HK-2 (cell line): ENCODE measurements around the gene CTSE.

ENCODE experiments used
- DNase-seq: peaks from one replicate; pipeline ENCODE4 v3.0.0-alpha.2; 2018; ENCODE audit not compliant: unreplicated experiment

The CTSE gene

GRCh38 chr1:206049919-206050600 lies 26.4 kb upstream of the CTSE start:
- no peak for DNase-seq

DNA sequence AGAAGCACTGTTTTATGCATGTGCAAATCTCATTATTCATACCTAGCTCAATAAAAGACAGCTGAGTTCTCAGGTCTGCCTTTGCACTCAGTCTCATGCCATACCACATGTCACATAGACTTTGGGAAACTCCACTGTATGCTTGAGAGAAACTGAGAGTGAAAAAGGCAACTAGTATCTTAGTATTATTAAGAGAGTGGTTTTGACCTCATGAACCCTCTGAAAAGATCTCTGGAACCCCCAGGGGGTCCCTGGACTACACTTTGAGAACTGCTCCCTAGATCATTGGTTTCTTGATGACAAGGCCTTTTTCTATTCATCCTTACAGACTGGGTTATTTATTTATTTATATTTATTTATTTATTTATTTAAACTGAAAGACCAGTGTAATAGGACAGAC lies 25.6 kb upstream of the CTSE start:
- DNase-seq, result no peak

- DNase-seq, result no peak
Observed at GRCh38 chr1:206048582-206048981, 24.9 kb upstream of the CTSE start.

- DNase-seq, result no peak
Observed at GRCh38 chr1:206047271-206047670, 23.6 kb upstream of the CTSE start.

DNA sequence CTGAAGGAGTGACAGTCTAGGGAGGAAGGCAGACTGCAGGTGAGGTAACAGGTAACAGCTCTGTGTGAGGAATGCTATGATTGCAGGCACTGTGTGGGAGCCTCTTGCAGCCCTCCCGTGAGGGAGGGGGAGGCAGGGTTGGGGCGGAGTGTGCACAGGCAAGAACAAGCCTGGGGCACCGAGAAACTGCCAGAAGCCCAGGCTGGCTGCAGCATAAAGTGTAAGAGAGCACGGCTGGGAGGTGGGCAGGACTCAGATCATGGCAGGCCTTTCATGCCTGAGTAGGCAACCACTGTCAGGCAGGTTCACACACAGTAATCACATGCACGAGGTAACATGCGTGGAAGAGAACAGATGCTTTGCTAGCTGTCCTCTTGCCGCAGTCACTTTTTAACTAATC lies 17.9 kb upstream of the CTSE start:
- DNase-seq, result no peak

DNA sequence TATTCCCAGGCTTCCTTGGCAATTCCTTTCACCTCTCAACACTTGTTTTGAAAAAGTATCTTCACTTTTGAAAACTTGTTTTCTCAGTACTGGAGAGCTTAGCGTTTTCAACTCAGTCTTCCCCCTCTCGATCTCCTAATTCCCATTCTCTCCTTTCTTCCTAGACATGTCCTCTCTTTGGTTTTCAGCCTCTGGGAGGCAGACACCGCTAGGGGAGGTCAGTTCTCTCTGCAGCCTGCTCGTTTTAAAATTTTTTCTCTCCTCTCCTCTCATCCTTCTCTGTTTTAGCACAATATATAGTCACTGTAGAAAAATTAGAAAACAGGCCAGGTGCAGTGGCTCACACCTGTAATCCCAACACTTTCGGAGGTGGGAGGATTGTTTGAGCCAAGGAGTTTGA lies 16.6 kb upstream of the CTSE start:
- DNase-seq, result no peak

DNA sequence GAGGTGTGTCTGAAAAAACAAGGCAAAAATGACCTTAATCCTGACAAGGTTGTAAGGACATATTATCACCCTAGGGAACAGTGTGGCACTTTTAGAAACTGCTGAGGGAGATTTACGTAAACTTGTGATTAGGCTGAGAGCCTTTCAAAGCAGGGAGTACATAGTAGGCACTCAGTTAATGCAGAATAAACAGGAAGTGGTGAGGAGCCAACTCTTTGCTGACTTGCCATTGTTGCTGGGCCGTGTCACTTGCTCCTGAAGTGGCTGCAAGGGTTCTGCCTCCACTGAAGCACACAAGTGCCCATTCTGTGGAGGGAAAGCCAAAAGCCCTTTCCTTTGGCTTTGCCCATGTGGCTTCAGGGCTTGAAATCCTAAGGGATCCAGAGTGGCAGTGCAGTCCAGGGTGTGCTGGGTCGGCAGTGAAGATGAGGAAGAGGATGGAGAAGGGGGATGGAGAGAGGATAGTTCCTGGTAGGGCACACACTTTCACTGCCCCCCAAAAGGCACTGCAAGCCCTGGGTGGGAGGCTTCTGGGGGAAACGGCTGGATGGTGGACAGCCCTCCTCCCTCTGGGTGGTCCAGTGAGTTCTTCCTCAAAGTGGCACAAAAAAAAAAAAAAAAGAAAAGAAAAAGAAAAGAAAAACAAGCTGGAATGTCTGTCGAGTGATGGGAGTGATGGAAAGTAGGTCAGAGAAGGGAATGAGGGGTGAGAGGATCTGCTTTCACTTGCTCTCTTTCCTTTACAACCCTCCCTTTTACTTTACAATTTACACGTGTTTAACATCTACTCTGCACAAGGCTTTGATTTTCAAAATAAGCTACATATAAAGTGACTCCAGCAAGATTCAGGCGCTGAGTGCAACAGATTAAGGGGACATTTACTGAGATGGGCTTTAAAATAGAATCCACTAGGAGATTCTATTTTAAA lies 15.6 kb upstream of the CTSE start:
- DNase-seq, result no peak

GRCh38 chr1:206037581-206037980 lies 13.9 kb upstream of the CTSE start:
- DNase-seq, result no peak

- no peak for DNase-seq
Observed at GRCh38 chr1:206036663-206037455, 13.2 kb upstream of the CTSE start.

GRCh38 chr1:206035027-206035426 lies 11.3 kb upstream of the CTSE start:
- no peak for DNase-seq

GRCh38 chr1:206032380-206033140 lies 8.9 kb upstream of the CTSE start:
- DNase-seq, result no peak

DNA sequence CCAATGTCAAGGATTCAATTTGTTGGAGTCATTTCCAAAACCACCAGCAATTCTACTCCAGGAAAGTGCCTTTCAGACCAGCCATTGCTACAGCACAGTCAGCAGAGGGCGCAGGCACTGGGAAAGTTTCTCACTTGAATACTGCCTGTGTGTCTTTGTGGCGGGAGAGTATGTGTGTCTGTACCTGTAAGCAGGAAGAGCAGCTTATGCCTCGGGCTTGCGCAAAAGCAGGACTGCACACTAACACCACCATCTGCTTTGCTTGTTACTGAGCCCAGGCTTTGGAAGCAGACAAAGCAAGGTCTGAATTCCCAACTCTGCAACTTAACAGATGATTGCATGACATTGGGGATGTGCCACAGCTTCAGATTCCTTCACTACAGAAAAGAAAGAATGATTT lies 7.0 kb upstream of the CTSE start:
- peak; percentile 68 for DNase-seq

- no peak for DNase-seq
Observed at GRCh38 chr1:206030191-206030590, 6.5 kb upstream of the CTSE start.

GRCh38 chr1:206029484-206029883 lies 5.8 kb upstream of the CTSE start:
- DNase-seq, result no peak

- DNase-seq, result no peak
Observed at GRCh38 chr1:206025283-206025820, 1.7 kb upstream of the CTSE start.

DNA sequence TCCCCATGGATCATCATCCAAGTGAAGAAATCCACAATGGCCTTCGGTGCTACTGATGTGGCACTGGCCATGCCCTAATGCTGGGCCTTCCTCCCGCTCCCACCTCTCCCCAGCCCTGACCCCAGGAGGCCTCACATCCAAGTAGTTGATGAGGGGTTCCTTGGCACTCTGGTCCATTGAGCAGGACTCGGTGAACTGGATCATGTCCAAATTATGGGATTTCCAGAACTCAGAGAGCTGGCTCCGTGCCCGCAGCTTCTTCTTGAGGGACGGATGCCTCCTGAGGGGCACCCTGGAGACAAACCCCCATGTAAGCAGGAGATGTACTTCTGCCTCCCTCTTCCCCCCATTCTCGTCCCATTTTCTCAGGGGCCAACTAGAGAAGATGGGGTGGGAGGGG lies 929 bp downstream of the CTSE start:
- no peak for DNase-seq

DNA sequence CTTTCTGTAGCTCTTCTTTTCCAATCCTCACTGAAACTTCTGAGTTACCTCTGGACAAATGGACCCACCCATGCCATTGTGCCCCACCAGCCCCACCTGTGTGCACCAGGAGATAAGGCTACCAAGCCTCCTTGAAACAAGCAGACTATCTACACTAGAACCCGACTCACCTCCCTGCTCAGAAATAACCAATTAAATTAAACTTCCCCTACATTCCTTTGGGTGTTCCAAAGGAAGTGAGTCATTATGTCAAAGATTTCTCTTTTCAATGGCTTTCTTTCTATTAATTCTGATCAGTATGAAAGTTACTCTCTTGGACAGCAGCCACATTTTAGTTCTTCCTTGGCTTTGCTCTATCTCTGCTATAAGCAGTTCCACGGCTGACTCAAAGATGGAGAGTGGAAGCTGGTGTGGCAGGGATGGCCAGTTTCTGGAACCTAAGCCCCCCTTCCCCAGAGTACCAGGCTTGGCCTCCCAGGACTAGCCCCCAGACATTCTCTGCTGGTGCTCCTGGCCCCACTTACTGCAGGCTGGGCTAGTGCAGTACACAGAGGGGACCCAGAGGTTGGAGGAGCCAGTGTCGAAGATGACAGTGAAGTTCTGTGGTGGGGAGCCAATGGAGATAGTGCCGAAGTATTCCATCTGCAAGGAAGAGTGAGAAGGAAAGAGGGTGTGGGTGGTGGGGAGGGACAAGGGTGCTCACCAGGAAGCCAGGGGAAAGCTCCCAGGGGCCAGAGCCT lies 1.9 kb downstream of the CTSE start:
- DNase-seq, result no peak

DNA sequence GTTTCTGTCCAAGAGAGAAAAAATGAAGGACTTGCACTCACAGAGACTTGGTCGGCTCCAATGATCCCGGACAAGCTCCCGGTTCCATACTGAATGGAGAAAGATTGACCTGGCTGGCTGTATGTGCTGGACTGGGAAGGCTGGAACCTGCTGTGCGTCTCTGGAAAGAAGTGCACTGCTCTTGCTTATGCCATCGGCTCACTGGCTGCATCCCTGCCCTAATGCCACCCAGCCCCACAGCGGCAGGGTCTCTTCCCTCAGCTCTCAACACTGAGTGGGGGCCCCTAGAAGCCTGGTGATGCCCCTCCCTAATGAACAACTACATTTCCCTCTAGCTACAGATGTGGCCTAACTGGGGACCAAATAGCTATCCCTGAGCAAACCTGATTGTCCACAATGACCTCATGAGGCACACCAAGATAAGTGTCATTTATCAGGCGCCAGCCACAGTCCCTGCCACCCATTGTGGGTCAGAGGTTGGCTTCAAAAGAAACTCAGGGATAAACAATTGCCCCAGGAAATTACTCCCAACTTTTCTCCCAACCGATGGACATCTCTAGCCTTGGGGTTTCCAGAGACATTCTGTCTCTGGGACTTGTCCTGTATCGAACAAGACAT lies 2.6 kb downstream of the CTSE start:
- DNase-seq, result no peak

DNA sequence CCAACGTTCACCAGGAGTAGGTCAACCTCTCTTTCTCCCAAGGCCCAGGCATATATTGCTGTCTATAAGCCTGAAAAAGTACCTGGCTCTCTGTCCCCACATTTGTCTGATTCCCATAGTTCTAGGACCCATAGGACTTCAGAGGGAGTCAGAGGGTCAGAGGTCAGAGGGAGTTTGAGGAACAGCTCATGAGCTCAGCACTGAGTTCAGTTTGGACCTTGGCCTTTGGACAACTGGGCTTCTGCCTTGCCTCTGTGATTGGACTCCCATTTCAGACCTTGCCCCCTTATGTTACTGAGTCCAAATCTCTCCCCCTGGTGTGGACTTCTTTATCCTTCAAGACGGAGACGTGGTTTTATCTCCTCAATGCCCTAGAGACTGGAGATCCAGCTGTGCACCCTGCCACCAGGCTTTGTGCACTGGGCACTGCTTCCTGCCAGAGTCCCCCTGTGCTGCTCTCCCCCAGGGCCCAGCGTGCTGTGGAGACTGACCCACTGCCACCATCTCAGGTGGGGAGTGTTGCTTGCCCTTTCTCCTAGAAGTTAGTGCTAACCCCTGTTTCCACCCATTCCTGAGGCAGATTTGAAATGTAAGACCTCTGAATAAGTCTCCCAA lies 3.2 kb downstream of the CTSE start:
- DNase-seq, result no peak

GRCh38 chr1:206015071-206015470 lies 8.6 kb downstream of the CTSE start:
- no peak for DNase-seq
